GM19240 (cell line): ENCODE results near the gene ADK.
"Not testable (repeated sequence)": the region's sequence is repeated elsewhere in the genome, so short reads cannot be mapped to it uniquely, and the experiment has no call there.

Experiments
- DNase-seq: peaks from one replicate; pipeline ENCODE4 v3.0.0; 2011; ENCODE audit warnings: low spot score; ENCODE audit not compliant: insufficient read length

The ADK gene

DNA sequence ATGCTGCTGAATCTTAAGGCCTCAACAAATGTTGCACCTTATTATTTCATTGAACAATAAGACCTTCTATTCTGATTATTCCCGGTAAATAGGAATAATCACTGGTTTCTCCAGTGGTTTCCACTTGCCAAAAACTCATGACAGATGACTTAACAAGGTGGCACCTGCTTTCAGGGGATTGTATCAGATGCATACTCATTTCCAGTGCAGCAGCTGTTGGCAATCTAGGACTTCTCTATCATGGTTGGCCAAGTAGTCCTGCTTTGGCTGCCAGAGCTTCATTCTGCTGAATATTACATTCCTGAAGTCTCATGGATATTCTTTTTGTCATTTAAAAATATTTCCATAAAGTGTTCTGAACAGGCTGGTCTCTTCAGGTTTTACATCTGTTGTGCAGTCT, 193.3 kb downstream of the ADK start:
- no peak for DNase-seq

DNA sequence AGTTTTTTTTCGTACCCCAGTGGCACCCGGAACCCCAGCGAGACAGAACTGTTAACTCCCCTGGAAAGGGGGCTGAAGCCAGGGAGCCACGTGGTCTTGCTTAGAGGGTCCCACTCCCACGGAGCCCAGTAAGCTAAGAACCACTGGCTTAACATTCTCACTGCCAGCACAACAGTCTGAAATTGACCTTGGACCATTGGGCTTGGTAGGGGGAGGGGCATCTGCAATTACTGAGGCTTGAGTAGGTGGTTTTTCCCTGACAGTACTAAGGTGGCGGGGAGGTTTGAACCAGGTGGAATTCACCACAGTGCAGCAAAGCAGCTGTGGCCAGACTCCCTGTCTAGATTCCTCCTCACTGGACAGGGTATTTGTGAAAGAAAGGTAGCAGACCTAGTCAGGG, 196.5 kb downstream of the ADK start:
- no peak for DNase-seq

DNA sequence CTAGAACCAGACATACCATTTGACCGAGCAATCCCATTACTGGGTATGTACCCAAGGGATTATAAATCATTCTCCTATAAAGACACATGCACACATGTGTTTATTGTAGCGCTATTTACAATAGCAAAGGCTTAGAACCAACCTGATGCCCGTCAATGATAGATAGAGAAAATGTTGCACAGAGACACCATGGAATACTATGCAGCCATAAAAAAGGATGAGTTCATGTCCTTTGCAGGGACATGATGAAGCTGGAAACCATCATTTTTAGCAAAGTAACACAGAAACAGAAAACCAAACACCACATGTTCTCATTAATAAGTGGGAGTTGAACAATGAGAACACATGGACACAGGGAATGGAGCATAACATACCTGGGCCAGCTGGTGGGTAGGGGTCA, 202.0 kb downstream of the ADK start:
- DNase-seq = not testable (repeated sequence)

DNA sequence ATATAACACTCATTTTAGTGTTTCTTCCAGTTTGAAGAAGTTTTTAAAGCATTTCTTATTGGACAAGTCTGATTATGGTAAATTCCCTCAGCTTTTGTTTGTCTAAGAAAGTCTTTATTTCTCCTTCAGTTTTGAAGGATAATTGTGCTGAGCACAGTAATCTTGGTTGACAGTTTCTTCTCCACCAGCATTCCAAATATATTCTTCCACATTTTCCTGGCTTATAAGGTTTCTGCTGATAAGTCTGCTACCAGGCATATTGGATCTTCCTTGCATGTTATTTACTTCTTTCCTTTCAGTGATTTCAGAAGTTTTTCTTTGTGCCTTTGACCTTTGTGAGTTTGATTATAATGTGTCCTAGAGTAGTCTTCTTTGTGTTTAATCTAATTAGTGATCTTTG, 210.7 kb downstream of the ADK start:
- no peak for DNase-seq

DNA sequence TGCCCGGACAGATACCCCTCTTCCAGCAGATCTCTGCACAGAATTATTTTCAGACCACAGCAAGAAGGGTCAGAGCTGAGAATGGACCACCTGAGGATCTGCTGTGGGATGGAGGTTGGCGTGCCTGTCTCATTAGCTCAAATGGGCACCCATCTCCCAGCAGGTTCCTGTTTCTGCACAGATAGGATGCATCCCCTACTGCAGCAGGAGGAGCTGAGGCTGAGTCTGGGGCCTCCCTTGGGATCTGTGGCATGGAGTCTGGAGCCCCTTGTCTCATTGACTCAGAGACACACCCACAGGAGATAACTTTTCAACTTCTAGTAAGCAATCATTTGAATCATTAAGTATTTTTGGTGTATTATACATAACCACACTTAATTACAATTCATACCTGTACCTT, 212.7 kb downstream of the ADK start:
- no peak for DNase-seq

DNA sequence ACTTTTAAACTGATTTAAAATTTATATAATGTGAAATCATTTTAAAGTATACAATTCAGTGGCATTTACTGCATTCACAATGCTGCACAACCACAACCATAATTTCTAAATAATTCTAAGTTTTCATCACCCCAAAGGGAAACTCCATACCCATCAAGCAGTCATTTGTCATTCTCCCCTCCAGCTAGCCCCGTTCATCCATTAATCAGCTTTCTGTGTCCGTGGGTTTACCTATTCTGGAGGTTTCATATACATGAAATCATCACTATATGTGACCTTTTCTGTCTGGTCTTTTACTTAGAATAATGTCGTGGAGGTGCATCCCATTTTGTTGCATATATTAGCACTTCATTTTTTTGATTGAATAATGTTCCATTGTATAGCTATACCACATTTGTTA, 214.1 kb downstream of the ADK start:
- DNase-seq = no peak

DNA sequence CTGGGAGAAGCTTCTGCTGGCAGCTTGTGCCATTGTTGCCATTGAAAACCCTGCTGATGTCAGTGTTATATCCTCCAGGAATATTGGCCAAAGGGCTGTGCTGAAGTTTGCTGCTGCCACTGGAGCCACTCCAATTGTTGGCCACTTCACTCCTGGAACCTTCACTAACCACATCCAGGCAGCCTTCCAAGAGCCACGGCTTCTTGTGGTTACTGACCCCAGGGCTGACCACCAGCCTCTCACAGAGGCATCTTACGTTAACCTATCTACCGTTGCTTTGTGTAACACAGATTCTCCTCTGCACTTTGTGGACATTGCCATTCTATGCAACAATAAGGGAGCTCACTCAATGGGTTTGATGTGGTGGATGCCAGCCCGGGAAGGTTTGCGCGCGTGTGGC, 220.7 kb downstream of the ADK start:
- no peak for DNase-seq

DNA sequence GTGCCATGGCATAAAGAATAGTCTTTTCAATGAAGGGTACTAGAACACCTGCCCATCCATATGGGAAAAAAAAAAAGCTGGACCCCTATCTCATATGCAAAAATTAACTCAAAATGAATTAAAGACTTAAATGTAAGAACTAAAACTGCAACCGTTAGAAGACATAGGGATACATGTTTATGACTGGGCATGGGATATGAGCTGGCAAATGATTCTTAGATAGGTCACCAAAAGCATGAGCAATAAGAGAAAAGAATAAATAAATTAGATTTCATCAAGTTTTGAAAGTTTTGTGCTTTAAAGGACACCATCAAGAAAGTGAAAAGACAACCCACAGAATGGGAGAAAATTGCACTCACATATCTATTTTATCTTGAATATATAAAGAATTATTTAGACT, 222.0 kb downstream of the ADK start:
- no peak for DNase-seq

DNA sequence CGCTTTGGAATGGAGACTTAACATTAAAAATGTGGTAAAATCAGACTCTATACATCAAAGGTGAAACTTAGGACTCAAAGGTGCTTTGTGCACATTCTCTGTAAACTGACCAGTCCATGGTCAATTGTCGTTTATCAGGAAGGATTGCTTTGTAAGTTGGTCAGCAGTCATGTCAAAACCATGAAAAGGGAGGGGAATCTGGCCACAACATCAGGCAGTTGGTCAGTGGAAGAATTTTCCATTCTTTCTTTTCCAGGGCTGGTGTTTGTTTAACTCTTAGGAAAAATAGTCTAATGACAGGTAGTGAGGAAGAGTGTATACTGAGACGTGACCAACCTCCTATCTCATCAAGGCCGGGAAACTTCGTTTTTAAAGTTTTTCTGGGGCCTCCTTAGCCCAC, 226.5 kb downstream of the ADK start:
- no peak for DNase-seq

DNA sequence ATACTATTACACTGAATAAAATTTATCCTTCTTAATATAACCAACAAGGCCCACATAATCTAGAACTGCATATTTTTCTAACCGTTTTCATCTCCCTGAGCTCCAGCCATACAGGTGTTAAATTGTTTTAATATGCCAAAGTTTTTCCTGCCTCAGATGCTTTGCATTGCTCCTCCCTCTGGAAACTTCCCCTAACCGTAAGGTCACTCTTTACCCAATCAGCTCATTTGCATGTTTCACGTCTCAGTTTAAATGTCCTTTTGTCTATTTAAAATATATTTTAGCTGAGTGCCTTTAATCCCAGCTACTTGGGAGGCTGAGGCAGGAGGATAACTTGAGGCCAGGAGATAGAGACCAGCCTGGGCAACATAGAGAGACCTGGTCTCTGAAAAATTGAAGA, 228.5 kb downstream of the ADK start:
- no peak for DNase-seq

DNA sequence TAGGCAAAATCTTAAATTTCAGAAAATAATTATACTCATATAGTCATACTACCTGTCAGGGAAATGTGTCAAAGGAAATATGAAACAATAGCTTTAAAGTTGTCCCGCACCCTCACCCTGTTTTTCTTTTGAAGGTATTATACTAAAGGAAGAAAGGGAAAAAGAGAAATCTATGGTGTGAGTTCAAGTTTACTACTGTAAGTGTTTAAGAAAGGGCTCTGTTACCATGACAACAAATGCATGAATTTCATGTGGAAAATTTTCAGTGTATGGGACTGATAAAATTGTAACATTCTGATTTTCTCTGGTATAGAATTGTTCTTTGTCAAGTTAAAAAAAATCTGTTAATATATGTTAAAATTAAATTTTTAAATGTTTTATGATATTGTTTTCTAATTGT, 229.8 kb downstream of the ADK start:
- no peak for DNase-seq

DNA sequence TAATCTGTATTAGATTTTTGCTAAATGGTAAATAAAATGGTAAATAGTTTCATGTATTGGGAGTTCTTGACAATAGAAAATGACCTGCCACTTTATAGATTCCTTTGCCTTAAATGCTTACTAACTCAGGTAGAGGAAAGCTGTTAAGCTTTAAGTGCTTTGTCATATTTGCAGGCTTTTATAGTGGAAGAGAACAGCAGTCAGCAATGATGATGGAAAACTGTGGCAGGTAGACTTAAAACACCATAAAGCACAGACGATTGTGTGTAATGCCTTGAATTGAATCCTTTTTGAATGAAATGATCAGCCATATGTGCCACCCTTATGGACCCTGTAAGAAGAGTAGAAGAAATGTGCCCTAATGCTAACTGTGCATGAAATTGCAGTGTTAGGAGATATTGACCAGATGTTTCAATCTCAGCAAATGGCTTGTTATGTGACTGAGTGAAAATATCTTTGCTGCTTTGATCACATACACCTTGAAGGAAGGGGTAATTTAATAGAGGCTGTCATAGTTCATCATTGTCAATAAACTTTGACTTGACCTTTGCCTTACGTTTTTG, 230.4 kb downstream of the ADK start:
- no peak for DNase-seq

DNA sequence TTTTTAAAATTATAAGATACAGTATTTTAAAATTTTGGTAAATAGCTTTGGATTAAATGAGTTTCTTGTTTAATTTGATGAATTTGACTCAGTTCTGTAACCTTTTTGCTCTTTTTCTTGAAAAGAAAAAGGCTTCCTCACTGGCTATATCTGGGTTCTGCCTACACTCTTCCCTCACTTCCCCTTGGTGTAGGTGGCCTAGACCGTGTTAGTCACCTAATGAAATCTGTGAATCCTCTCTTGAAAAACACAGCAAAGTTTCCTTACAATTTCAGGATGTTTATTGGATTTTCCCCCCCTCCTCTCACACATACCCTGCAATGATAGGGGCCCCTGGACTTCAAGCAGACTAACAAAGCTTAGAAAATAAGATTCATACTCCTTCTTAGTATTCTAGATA, 231.6 kb downstream of the ADK start:
- no peak for DNase-seq

DNA sequence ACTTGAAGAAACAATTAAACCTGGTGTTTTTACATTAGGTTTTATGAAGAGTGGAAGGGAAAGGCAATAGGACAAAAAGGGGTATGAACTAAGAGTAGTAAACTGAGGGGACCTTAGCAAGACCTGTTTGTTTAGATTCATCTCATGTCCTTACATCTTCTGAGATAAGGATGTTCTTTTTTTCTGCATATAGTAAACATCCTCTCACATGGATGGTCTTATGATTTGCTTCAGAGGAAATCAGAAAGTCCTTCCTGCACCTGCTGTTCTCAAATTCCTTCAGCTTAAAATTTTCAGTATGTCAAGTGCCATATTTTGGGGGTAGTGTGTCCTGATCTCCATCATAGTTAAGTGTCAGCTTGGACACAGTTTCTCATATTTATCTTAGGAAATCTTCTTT, 232.6 kb downstream of the ADK start:
- DNase-seq = no peak

DNA sequence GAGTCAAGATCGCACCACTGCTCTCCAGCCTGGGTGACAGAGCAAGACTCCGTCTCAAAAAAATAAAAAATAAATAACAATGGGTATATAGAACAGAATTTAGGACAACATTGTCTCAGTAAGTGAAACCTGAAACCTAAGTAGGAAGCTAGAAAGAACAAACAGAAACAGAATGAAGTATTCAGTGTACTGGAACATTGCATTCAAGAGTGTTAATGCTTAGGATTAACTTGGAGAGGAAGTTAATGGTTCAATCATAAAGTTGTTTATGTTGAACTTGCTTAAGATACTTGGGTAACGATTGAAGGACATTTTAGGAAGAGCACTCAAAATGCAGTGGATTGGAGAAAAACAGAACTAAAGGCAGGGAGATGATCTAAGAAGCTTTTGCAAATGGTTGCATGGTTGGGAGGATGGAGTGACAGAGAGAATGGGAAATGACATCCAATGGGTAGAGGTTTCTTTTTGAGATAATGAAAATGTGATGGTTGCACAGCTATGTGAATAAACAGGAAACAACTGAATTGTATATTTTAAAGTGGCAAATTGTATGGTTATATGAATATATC, 233.7 kb downstream of the ADK start:
- DNase-seq = no peak

DNA sequence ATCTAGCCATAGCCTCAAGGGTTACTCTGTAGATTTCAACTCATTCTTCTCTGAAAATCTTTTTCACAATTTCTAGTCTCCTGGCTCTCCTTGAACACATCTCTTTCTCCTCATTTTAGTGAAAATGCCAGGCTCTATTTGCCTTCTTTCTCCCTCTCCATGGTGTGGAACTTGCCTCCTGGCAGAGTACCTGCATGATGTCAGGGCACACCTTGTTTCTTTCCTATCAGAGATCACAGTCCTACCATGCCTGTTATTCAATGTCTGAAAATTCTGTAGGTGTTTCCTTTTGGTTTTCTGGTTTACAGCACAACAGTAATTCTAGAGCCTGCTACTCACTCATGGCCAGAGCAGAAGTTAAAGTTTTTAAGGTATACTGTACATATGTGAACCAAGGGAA, 237.8 kb downstream of the ADK start:
- no peak for DNase-seq

DNA sequence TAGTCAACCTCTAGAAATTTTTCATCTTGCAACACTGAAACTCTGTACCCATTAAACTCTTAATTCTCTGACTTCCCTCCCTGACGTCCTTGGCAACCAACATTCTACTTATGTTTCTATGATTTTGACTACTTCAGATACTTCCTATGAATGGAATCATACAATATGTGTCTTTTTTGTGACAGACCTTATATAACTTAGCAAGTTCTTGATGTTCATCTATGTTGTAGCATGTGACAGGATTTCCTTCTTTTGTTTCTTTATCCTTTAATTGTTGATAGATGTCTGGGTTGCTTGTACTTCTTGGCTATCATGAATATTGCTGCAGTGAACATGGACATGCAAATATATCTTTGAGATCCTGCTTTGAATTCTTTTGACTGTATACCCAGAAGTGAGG, 240.8 kb downstream of the ADK start:
- DNase-seq = no peak

DNA sequence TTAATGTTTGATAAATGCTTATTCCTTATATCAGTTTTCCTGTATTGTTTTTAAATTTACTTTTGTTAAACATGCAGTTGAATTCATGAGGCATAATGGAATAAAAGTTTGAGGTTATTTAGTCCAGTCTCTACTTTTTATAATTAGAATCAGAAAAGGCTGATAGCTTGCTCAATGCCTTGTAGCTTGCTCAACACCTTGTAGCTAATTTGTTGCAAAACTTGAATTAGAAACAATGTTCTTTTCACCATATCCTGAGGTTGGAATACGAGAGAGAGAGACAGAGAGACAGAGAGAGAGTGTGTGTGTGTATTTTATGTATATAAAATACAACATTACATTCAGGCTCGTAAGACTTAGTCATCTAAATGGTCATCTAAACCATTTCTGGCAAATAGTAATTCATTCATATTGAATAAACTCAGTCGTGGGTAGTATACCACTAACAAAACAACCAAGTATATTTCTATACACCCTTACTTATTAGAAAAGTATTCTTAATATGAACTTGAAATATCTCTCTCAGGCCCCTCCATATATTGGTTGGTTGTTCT, 243.5 kb downstream of the ADK start:
- DNase-seq = no peak

DNA sequence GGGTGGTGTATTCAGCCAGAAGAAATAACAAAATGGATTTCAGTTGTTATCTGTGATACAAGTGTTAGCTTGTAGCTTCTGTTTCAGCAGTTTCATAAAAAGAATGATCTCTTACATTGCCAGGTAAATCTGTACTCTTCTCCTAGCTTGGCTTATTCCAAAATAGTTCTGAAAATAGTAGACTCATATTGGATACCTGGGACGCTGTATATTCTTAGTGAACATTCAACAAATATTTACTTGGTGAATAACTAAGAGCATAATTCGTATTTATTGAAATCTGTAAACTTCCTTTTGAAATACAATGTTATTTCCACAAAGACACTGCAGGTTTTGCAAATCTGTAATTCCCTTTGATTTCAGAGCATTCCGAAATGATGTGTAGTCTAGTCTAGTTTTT, 249.2 kb downstream of the ADK start:
- no peak for DNase-seq

DNA sequence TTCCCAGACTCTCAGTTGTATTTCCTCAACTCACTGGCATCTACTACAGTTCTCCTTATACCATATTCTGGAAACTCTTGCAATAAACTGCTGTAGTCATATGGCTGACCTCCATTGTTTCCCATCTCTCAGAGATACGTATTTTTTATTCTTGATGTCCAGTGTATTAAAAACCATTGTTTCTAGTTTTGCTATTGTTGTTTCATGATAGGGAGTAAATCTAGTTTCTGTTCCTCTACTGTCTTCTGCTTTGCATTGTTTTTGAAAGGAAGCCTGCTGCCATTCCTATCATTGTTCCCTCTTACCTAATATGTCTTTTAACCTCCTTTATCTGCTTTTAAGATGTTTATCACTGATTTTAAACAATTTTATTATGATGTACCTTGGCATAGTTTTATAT, 255.0 kb downstream of the ADK start:
- DNase-seq = no peak

DNA sequence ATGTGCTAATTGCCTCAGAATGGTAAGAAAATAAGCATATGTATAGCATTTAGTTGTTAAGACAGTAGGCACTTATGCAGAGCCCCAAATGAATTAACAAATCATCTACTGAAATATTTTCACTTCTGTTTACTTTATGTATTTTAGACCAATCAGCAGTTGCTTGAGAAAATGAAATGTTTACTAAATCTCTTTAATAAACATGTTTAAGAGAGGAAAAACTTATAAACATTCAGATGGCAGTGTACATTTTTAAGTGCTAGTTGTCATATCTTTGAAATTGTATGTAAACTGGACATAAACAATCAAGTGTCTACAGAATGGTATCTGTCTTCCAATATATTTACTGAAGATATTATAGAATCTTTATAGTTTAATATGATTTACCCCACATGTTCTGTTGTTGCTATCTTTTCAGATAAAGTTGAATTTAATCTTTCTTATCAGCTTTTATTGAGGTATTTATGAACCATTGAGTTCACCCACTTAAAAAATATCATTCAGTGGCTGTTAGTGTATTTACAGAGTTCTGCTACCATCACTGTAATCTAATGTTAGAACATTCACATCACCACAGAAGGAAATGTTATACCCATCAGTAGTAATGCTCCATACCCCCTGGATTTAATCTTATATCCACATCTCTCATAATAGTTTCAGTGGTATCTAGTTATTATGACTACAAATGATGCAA, 264.3 kb downstream of the ADK start:
- DNase-seq = no peak

DNA sequence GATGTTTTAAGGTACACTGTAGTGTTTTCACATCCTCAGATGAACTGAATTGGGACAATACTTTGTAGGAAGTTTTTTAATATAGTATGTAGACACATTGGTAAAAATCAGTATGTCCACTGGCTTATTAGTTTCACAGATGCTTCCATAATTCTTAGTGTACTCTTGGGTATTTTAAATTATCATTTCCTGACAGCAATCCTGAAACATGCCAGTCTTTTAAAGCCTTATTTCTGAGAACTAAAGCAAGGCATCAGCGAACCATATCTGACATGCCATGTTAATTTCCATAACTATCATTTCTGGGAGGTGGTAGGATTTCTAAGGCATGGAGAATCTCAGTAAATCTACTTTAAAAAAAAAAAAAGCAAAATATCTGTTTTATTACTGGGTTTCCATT, 266.4 kb downstream of the ADK start:
- no peak for DNase-seq

DNA sequence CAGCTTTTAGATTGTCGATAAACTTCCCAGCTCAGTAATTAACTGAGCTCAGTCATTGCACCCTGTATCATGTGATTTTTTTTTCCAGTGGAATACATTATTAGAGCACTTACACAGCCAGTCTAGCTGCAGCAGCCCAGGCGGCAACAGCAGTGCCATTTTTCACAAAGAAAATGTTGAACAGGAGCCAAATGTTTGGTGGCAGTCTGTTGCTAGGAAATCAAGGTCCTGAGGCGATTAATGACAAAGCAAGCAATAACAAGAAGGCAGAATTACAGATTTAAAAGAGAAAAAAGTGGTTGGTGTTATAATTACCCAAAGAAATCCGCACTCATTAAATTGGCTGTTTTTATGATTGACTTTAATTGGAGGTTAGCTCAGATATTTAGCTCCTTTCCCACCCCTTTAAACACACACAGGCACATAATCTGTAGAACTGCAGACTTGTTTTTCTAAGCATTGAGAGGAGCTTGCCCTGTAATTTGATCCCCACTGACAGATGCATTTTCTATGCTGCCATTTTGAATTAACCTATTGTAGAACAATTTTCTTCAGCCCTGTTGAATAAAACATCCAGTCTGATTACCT, 267.4 kb downstream of the ADK start:
- DNase-seq = no peak
